Measurements from ENCODE around the gene VCX. TPM values are rescaled to one million over a fixed set of nuclear protein-coding genes. Genes with fewer than 3 reads are reported as not detected.

VCX gene
- total and polyA plus RNA-seq, 2 of the 13 experiments (the other 11 are each of a cell fraction or from before 2014, with no cell fraction given), result not detected

- TF ChIP-seq ZBTB40 (IDR thresholded peaks at IDR 0.05) (no peak), ZBTB40 (CRISPR knock-in tag; IDR thresholded peaks at IDR 0.05) (no peak), ZNF282 (IDR thresholded peaks at IDR 0.05; ENCODE audit: partially characterized antibody) (no peak), ATF6 (CRISPR knock-in tag; conservative IDR thresholded peaks at IDR 0.05) (no peak), ZFYVE20 (CRISPR knock-in tag; IDR thresholded peaks at IDR 0.05; ENCODE audit: borderline replicate concordance, low read depth) (no peak), WIZ (CRISPR knock-in tag; IDR thresholded peaks at IDR 0.05) (no peak), ZBED4 (CRISPR knock-in tag; IDR thresholded peaks at IDR 0.05; ENCODE audit: borderline replicate concordance) (no peak), ETV6 (CRISPR knock-in tag; conservative IDR thresholded peaks at IDR 0.05) (no peak), ZNF883 (CRISPR knock-in tag; IDR thresholded peaks at IDR 0.05; ENCODE audit: not compliant biosample characterization) (no peak), ZNF562 (CRISPR knock-in tag; IDR thresholded peaks at IDR 0.05; ENCODE audit: borderline replicate concordance) (no peak), FOXK2 (IDR thresholded peaks at IDR 0.05) (no peak)
Observed at GRCh38 chrX:7872042-7872441, 29.1 kb downstream of the VCX start (continued).

Measured in HepG2 (cell line).